H1 (cell line): Measurements from ENCODE around the gene FCRL5. TPM values are rescaled to one million over a fixed set of nuclear protein-coding genes. Genes with fewer than 3 reads are reported as not detected.

Experiments
- CHD7 ChIP-seq: fragments of 300-600 bp; sonication (generic); IDR thresholded peaks from 2 replicates; pipeline ENCODE4 v1.7.1; 2012; ENCODE audit warnings: low read length, moderate library complexity, mild to moderate bottlenecking, inconsistent platforms; ENCODE audit not compliant: insufficient replicate concordance
- polyA plus RNA-seq, 7 experiments: library from polyadenylated mRNA; depleted of rRNA in 3 of 7; stranded (reverse) in 5 of 7; unstranded in 2 of 7; fragments of >200 nt in 5 of 7; fragments of 200-250 nt in 2 of 7; gene quantifications; 1 replicate in 5 of 7; 2 replicates in 1 of 7; 4 replicates in 1 of 7; pipeline versions ENCODE4 v1.2.1 to v1.2.3, GENCODE V29; 2011 to 2013; ENCODE audit warnings: missing spikeins in 2 of 7, mixed read lengths in 2 of 7
- total RNA-seq: library from RNA; stranded (reverse); fragmentation: NEBNext Ultra II Directional; extraction: Animal tissue kit (Norgen Biotek cat#: 25700); gene quantifications from 2 replicates; pipeline ENCODE4 v1.2.1, GENCODE V29; 2021

Gene FCRL5
- total and polyA plus RNA-seq, 2 of the 8 experiments (the other 6 are each of a cell fraction or from before 2014, with no cell fraction given) = 1.0 to 2.6 TPM

- no peak for TF ChIP-seq CHD7
Measured at GRCh38 chr1:157558119-157558518, 5.8 kb upstream of the FCRL5 start (continued).
